GM18517 (cell line): ENCODE measurements around the gene TFPI.
A peak's percentile ranks its signal among the peaks of the same experiment; 100 is the strongest.
"Not testable (repeated sequence)": the region's sequence is repeated elsewhere in the genome, so short reads cannot be mapped to it uniquely, and the experiment has no call there.

Source experiments
- ATAC-seq: cut with Tn5 transposase; IDR thresholded peaks from one replicate; pipeline ENCODE4 v1.9.1; 2021; ENCODE audit warnings: mild to moderate bottlenecking, moderate library complexity; ENCODE audit not compliant: unreplicated experiment

The TFPI gene

GRCh38 chr2:187554704-187555082 lies 458 bp upstream of the TFPI start:
- no peak for ATAC-seq

GRCh38 chr2:187552828-187553681 lies 1.2 kb downstream of the TFPI start:
- peak; percentile 58 for ATAC-seq

- no peak for ATAC-seq
These were observed 1.9 kb downstream of the TFPI start for GRCh38 chr2:187552381-187552780.

GRCh38 chr2:187550857-187551256 lies 3.4 kb downstream of the TFPI start:
- no peak for ATAC-seq

- no peak for ATAC-seq
These were observed 4.2 kb downstream of the TFPI start for GRCh38 chr2:187549951-187550555.

GRCh38 chr2:187549193-187549592 lies 5.0 kb downstream of the TFPI start:
- ATAC-seq = no peak

GRCh38 chr2:187548656-187549055 lies 5.6 kb downstream of the TFPI start:
- ATAC-seq = no peak

- ATAC-seq = no peak
These were observed 6.8 kb downstream of the TFPI start for GRCh38 chr2:187547353-187547979.

- ATAC-seq = no peak
These were observed 7.4 kb downstream of the TFPI start for GRCh38 chr2:187546762-187547333.

GRCh38 chr2:187545238-187545751 lies 8.9 kb downstream of the TFPI start:
- ATAC-seq = no peak

GRCh38 chr2:187544371-187545080 lies 9.7 kb downstream of the TFPI start:
- ATAC-seq = no peak

- ATAC-seq = no peak
These were observed 10.7 kb downstream of the TFPI start for GRCh38 chr2:187543488-187543887.

- ATAC-seq = no peak
These were observed 12.1 kb downstream of the TFPI start for GRCh38 chr2:187542123-187542522.

GRCh38 chr2:187541086-187542085 lies 12.8 kb downstream of the TFPI start:
- no peak for ATAC-seq

- not testable (repeated sequence) for ATAC-seq
These were observed 16.0 kb downstream of the TFPI start for GRCh38 chr2:187538222-187538621.

GRCh38 chr2:187535381-187535780 lies 18.9 kb downstream of the TFPI start:
- not testable (repeated sequence) for ATAC-seq

GRCh38 chr2:187532333-187533120 lies 21.7 kb downstream of the TFPI start:
- no peak for ATAC-seq

GRCh38 chr2:187529977-187530721 lies 24.1 kb downstream of the TFPI start:
- no peak for ATAC-seq
